Left cardiac atrium (tissue), 4 donors: ENCODE data around the gene CFAP70. TPM values are rescaled to one million over a fixed set of nuclear protein-coding genes. Genes with fewer than 3 reads are reported as not detected.
"Not testable (repeated sequence)": the region's sequence is repeated elsewhere in the genome, so short reads cannot be mapped to it uniquely, and the experiment has no call there.

ENCODE experiments used
- ATAC-seq, 2 donors: fragments of 200-7000 bp; cut with Tn5 transposase; one replicate each; pipeline ENCODE4 v1.9.1; 2020; ENCODE audit warnings: mild to moderate bottlenecking in 2 of 2, moderate library complexity in 2 of 2
- DNase-seq: peaks from one replicate; pipeline ENCODE4 v3.0.0-alpha.2; 2020
- intact Hi-C, 2 donors: fragments of 100-400 bp; cut with DNase I; formaldehyde crosslinking; loops; one replicate each; pipeline versions ENCODE4 v1.14.1 to v1.15.1; 2022 to 2023
- long read RNA-seq: library from polyadenylated mRNA; unstranded; transcript quantifications from one replicate; pipeline ENCODE4 v2.0.0, GENCODE V29; 2021
- total RNA-seq, 2 donors: library from RNA; stranded (reverse); fragmentation: NEBNext Ultra II Directional; extraction: Animal tissue kit (Norgen Biotek cat#: 25700); gene quantifications; one replicate each; pipeline ENCODE4 v1.2.1, GENCODE V29; 2021
- donor health status: DM: no; HTN: yes; CAD: no.
- donor health status: DM: no; HTN: yes; CAD: no; lungs with severe emphysema.
- donor health status: DM: yes; HTN: yes; CAD: no.
- donor health status: Dilated cardiomyopathy.

CFAP70 gene
- 1 to 10 TPM; 1.5 to 1.7 TPM for total RNA-seq
- long read RNA-seq, partial matches to known transcripts: 1 of 2 reads
- long read RNA-seq, other reads (novel, unspliced or antisense): 1 of 2 reads

DNA sequence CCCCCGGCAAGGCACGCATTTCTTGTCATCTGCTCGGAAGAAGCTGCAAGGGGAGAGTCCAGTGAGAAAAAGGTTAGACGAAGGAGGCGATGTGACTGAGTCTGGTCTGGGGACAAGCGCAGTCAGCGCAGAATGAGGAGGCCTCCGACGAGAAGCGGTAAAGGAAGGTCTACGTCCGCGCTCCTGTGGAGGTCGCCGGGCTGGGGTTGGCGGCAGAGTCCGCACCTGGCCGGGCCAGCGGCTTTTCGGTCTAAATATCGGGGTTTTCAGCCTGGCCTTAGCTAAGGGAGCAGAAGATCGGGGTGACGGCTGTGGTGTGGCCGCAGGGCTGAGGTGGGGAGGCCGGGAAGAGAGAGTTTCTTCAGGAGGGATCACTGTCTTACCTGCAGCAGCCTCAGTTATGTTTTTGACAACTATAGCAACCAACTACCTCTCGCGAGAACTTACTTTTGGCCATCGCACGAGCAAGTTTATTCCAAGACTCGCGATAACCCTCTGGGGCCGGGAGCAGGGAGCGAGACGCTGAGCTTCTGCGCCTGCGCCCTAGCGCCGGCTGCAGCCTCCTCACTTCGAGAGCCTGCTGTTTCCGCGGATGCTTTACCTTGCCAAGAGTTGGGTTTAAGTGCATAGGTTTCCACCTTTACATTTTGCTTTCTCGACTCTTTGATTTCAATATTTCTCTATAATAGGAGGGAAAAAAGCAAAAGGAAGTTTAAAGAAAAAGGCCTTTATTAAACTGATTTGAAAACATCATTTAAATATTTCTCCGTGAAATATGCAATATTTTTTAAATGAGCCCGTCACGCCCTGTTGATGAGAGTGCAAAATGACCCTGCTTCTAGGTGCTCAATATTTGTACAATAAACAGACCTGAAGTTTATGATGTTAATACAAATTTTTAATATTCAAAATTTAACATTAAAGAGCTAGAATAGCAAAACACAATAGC, at the start of gene CFAP70:
Gene CFAP70, minus strand, starts transcription at position 534 of the 949 bp plus-strand sequence. CDS start 4,068 bp downstream, outside the sequence.
- DNase-seq (peak; percentile 93), ATAC-seq (peak; percentile 96 to 98)
- intact Hi-C loops: no loop called here

DNA sequence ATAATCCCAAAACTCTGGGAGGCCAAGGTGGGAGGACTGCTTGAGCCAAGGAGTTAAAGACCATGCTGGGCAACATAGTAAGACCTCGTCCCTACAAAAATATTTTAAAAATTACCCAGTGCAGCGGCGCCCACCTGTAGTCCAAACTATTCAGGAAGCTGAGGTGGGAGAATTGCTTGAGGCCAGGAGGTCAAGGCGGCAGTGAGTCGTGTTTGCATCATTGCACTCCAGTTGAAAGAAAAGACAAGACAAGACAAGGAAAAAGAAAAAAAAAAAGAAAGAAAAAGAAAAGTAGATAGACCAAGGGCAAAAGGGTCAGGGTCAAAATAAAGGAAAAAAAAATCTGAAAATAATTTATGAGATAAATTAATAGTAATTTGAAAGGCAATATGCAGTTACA, 49.4 kb upstream of the CFAP70 start:
- no peak for ATAC-seq
- intact Hi-C loops: no loop called here
- DNase-seq: no peak

DNA sequence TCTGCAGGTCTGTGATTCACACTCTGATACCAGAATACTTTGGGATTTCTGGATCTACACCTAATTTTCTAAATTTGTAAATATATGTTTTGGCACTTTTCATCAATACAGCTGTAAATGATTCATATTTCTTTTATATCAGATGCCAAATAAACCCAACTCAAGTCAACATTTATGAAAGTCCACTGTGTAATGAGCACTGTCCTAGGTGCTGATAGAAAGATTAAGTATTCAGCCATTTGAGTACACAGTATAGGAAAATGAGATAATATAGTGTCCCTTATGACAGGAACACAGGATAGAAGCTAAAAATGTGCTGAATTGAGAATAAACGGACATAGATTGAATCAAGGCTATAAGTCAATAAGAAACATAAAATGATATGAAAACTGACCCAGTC, 48.8 kb upstream of the CFAP70 start:
- no peak for ATAC-seq
- intact Hi-C loops: no loop called here
- DNase-seq: no peak

DNA sequence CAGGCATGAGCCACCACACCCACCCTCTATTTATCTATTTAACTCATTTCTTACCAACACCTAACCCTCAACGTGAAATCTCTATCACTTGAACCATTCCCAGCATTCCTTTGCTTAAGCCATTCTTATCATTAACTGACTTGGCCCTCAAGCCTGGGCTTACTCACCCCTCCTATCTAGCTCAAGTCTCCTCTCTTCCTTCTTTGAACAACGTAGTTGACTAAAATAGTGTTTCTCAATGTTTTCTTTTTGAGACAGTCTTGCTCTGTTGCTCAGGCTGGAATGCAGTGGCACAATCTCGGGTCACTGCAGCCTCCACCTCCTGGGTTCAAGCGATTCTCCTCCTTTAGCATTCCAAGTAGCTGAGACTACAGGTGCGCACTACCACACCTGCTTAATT, 48.2 kb upstream of the CFAP70 start:
- DNase-seq: no peak
- intact Hi-C loops: no loop called here
- peak in 1 of 2 donors; percentile 59 for ATAC-seq

DNA sequence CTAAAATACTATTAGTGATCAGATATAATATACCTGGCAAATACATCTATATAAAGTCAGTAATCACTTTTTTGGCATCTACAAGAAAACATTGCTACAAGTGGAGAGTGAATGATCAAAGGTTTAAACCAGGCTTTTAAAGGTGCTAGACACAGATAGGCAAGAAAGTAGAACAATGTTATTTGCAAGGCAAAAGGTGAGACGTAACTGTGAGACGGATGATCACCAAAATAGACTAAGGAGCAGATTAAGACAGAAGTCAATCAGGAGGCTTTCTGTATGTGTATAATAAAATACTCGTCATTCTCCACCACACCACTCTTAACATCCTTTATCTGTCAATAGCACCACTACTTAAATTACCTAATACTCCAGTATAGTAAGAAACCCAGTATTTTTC, 46.9 kb upstream of the CFAP70 start:
- intact Hi-C loops: no loop called here
- DNase-seq: no peak
- ATAC-seq: no peak

DNA sequence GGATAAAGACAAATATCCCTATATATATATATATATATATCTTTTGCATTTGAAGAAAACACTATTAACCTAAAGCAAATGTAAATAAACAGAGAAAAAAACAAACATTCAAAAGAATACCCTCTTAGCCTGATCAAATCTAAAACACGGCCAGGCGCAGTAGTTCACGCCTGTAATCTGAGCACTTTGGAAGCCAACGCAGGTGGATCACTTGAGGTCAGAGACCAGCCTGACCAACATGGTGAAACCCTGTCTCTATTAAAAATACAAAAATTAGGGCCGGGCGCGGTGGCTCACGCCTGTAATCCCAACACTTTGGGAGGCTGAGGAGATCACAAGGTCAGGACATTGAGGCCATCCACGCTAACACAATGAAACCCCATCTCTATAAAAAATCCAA, 46.0 kb upstream of the CFAP70 start:
- no peak for ATAC-seq
- DNase-seq: no peak
- intact Hi-C loops: no loop called here

DNA sequence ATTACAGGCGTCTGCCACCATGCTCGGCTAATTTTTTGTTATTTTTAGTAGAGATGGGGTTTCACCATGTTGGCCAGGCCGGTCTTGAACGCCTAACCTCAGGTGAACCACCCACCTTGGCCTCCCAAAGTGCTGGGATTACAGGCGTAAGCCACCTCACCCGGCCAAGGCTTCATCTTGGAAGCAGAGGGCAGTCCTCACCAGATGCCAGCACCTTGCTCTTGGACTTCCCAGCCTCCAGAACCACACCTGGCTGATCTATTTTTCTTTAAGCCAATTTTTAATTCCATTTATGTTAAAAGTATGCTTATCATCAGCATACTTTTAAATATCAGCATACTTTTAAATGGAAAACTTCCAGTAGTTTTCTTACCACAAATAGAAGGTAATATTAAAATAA, 43.0 kb upstream of the CFAP70 start:
- DNase-seq (no peak), ATAC-seq (no peak)
- intact Hi-C loops: no loop called here

DNA sequence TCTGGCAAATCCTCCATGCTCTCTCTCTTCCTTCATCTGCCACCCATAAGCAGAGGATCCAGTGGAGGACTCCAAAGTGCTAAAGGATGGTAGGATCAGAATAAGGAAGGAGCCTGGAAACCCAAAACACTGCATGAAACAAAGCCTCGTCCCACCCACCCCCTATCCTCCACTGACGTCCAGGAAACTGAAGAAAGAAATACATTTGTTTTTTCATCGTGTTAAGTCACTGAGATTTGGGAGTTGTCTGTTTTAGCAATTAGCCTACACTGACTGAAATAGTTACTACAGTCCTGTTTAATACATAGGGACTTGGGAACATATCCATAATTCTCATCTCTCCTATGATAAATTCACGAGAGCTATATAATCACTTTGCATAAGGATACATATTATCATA, 40.4 kb upstream of the CFAP70 start:
- ATAC-seq (no peak), DNase-seq (no peak)
- intact Hi-C loops: no loop called here

DNA sequence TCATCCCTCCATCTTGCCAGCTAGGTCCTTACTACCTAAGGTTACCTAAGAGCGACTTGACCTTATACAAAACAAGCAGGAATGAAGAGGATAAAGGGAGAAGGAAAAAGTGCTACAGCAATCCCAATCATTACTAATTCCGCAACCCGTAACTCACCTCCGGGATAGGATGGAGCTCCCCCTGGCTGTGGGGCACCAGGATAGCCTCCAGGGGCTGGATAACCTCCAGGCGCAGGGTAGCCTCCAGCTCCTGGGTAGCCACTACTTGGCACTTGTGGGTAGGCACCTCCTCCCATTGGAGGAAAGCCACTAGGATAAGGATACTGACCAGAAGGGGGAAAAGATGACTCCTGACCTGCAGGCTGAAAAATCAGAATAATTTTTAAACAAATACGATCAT, 39.4 kb upstream of the CFAP70 start:
- intact Hi-C loops: no loop called here
- ATAC-seq (no peak), DNase-seq (no peak)

DNA sequence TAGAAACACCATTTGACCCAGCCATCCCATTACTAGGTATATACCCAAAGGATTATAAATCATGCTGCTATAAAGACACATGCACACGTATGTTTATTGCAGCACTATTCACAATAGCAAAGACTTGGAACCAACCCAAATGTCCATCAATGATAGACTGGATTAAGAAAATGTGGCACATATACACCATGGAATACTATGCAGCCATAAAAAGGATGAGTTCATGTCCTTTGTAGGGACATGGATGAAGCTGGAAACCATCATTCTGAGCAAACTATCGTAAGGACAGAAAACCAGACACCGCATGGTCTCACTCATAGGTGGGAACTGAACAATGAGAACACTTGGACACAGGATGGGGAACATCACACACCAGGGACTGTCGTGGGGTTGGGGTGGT, 35.7 kb upstream of the CFAP70 start:
- intact Hi-C loops, DNase-seq, ATAC-seq: not testable (repeated sequence)

DNA sequence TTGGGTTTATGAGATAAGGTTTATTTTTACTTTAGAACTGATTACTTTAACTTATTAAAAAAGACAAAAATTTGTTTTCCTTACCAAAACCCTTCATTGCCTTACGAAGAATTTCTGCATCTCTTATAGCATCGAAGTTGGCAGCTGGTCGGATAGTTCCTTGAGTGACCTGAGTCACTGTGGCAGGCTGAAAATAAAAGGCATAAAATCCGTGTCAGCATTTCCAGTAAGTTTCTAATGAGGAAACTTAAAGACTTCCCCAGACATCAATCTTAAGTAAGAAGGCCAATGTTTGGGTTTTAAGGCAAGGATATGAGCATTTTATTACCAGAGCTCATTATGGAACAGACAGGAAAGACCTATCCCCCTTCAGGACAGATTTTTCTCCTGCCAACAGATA, 29.6 kb upstream of the CFAP70 start:
- no peak for ATAC-seq

DNA sequence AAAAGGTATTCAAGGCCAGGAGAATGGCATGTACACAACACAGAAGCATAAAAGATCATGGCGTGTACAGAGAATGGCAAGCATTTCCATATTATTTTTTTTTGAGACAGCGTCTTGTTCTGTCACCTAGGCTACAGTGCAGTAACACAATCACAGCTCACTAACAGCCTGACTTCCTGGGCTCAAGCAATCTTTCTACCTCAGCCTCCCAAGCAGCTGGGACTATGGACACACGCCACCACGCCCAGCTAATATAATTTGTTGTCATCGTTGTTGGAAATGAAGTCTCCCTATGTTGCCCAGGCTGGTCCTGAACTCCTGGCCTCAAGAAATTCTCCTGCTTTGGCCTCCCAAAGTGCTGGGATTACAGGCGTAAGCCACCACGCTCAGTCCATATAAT, 27.9 kb upstream of the CFAP70 start:
- no peak for DNase-seq
- intact Hi-C loops: no loop called here
- ATAC-seq: no peak

More for the DNA sequence above, 29.6 kb upstream of the CFAP70 start:
- DNase-seq: no peak
- intact Hi-C loops: no loop called here

DNA sequence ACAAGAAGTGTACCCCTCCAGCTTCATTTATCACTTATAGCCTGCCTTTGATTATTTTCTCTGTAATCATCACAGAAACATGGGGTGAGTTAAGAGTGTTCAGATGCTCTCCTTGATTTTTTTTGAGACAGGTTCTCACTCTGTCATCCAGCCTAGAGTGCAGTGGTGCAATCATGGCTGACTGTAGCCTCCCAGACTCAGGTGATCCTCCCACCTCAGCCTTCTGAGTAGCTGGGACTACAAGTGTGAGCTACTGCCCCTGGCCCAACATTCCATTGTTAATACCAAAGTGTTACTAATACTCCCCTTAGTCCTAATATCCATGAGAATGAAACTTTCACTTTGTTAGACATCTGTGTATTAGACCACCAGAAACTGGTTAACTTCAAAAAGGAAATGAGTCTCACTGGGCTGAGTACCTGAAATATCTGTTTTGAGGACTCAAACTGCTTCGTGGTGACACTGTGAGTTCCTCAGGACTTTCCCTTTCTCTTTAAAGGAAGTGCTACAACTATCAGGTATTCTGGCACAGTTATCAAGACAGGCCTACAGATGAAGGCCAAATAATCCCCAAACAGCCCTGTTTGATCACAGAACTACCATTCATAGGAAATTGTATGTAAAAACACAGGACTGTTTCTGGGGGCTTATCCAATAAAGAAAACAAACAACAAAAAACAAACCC, 20.5 kb upstream of the CFAP70 start:
- ATAC-seq (no peak), DNase-seq (no peak)
- intact Hi-C loops: no loop called here

DNA sequence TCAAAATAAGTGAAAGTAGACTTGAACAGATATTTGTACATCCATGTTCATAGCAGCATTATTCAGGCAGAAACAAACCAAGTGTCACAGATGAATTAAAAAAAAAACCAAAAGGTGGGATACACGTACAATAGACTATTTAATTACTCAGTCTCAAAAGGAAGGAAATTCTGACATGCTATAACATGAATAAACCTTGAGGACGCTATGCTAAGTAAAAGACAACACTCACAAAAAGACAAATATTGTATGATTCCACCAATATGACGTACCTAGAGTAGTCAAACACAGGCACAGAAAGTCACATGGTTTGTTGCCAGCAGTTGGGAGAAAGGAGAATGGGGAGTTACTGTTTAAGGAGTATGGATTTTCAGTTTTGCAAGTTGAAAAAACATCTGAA, 18.0 kb upstream of the CFAP70 start:
- no peak for ATAC-seq
- DNase-seq: no peak
- intact Hi-C loops: no loop called here

DNA sequence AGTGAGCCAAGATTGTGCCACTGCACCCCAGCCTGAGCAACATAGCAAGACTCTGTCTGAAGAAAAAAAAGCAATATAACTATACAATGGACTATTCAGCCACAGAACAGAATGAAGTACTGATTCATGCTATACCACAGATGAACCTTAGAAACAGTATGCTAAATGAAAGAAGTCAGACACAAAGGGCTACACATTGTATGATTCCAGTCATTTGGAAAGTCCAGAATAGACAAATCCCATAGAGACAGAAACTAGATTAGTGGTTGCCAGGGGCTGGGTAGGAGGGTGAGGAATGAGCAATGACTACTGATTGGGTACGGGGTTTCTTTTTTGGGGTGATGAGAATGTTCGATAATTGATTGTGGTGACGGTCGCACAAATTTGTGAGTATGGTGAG, 9.6 kb upstream of the CFAP70 start:
- intact Hi-C loops: no loop called here
- DNase-seq (no peak), ATAC-seq (no peak)

DNA sequence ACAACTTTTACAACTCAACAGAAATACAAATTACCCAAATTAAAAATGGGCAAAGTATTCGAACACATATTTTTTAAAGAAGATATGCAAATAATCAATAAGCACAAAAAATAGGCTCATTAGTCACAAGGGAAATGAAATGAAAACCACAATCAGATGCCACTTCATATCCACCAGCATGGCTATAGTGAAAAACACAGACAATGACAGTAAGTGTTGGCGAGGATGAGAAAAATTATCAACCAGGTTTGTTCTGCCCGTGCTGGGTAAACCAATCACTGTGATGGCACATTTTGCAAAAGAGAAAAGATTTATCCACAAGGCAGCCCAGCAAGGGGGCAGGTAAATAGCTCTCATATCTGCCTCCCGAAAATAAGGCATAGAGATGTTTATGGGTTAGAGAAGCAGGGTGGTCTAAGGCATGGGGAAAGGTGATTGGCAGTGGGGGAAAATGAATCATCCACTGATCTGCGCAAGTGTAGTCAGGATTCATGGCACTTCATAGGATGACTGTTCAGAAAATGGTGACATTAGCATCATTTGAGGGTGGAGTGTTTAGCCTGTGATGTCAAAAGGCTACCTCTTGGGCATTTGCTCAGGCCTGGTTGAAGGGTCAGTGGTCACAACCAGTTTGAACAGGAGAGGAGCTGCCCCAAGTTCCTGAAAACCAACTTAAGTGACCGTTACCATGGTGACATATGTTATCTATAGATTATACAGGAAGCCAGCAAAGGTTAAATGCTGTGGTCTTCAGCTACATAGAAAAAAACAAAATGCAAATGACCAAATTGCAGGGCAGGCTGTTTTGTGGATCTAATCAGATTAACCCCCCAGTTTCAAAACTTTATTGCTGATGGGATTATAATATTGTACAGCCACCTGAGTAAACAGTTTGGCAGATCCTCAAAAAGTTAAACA, 8.0 kb upstream of the CFAP70 start:
- intact Hi-C loops: no loop called here
- ATAC-seq: no peak
- DNase-seq: no peak

DNA sequence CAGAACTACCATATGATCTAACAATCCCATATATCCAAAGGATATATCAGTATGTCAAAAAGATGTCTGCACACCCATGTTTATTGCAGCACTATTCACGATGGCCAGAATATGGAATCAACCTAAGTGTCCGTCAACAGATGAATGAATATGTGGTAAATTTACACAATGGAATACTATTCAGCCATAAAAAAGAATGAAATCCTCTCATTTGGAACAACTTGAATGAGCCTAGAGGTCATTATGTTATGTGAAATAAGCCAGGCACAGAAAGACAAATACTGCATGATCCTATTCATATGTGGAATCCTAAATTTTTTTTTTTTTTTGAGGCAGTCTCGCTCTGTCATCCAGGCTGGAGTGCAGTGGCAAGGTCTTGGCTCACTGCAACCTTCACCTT, 6.3 kb upstream of the CFAP70 start:
- intact Hi-C loops: no loop called here

DNA sequence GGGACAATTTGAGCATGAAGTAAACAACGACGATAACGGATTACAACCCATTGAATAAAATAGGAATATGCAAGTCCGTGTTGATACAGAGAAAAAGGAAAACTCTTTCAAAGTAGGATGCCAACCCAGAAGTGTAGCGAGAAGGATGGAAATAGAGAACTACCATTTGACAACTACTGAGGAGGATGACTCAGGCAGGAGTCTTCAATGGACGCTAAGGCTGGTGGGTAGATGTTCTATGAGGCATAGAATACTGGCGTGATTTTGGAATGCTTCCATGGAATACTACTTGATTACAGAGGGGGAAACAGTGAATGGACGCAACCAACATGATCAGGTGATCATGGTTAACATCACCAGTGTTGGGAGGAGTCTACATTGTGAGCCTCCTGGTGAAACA, 828 bp upstream of the CFAP70 start:
- intact Hi-C loops: no loop called here
- no peak for DNase-seq
- ATAC-seq: no peak

More for the DNA sequence above, 6.3 kb upstream of the CFAP70 start:
- ATAC-seq: no peak
- no peak for DNase-seq

DNA sequence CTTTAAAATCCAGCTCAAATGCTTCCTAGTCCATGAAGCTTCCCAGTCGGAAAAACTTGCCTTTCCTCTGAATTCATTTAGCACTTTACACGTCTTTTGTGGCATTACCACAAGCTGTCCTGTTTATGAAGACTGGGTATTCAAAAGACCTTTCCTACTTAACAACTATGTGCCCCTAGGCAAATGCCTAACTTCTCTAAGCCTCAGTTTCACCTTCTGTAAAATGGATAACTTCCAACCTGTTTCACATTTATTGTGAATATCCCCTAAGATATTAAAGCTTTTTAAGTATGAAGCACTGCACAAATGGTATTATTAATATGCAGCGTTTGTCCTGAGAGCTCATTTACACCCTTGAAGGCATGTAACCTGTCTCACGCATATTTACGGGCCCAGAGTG, 843 bp downstream of the CFAP70 start:
- DNase-seq: no peak
- ATAC-seq: no peak
- intact Hi-C loops: no loop called here
